H9 (cell line): ENCODE results near the gene REEP1. TPM values are rescaled to one million over a fixed set of nuclear protein-coding genes. Genes with fewer than 3 reads are reported as not detected.

Experiments used
- DNase-seq: peaks from one replicate; pipeline ENCODE4 v3.0.0-alpha.2; 2017
- H2AFZ ChIP-seq: one replicate; pipeline ENCODE4 v1.6.1; 2013; ENCODE audit warnings: mild to moderate bottlenecking, low read length, control low read depth, moderate library complexity
- H2AK5ac ChIP-seq: 2 replicates; pipeline ENCODE4 v1.6.1; 2013; ENCODE audit warnings: low read length, control low read depth, mixed read lengths; ENCODE audit not compliant: insufficient read length
- H2BK120ac ChIP-seq: one replicate; pipeline ENCODE4 v1.6.1; 2013; ENCODE audit warnings: low read depth, mild to moderate bottlenecking, low read length, control low read depth, inconsistent platforms; ENCODE audit not compliant: poor library complexity, severe bottlenecking
- H2BK12ac ChIP-seq: 2 replicates; pipeline ENCODE4 v1.6.1; 2013; ENCODE audit warnings: low read length, control low read depth, mixed read lengths, low read depth; ENCODE audit not compliant: insufficient read length
- H2BK15ac ChIP-seq: 2 replicates; pipeline ENCODE4 v1.6.1; 2013; ENCODE audit warnings: low read depth, low read length, control low read depth
- H2BK20ac ChIP-seq: one replicate; pipeline ENCODE4 v1.6.1; 2013; ENCODE audit warnings: low read depth, mild to moderate bottlenecking, low read length, control low read depth, inconsistent platforms; ENCODE audit not compliant: poor library complexity, severe bottlenecking
- H2BK5ac ChIP-seq: 2 replicates; pipeline ENCODE4 v1.6.1; 2013; ENCODE audit warnings: low read length, control low read depth, mixed read lengths; ENCODE audit not compliant: insufficient read length
- H3K14ac ChIP-seq: 2 replicates; pipeline ENCODE4 v1.6.1; 2013; ENCODE audit warnings: low read length, control low read depth; ENCODE audit not compliant: insufficient read depth
- H3K18ac ChIP-seq: 2 replicates; pipeline ENCODE4 v1.6.1; 2013; ENCODE audit warnings: low read depth, mild to moderate bottlenecking, mixed read lengths, low read length, control low read depth; ENCODE audit not compliant: insufficient read length
- H3K23ac ChIP-seq: 2 replicates; pipeline ENCODE4 v1.6.1; 2013; ENCODE audit warnings: low read length, control low read depth, mixed read lengths, low read depth; ENCODE audit not compliant: insufficient read length
- H3K23me2 ChIP-seq: 2 replicates; pipeline ENCODE4 v1.6.1; 2013; ENCODE audit warnings: low read depth, mild to moderate bottlenecking, mixed read lengths, low read length, control low read depth; ENCODE audit not compliant: insufficient read length, poor library complexity, severe bottlenecking
- H3K27ac ChIP-seq: 2 replicates; pipeline ENCODE4 v1.5.1; 2013; ENCODE audit warnings: low read length, control low read depth, mixed read lengths, low read depth; ENCODE audit not compliant: insufficient read length
- H3K27me3 ChIP-seq: 2 replicates; pipeline ENCODE4 v1.6.1; 2013; ENCODE audit warnings: low read length, control low read depth, inconsistent platforms; ENCODE audit not compliant: insufficient read depth
- H3K4ac ChIP-seq: 2 replicates; pipeline ENCODE4 v1.6.1; 2013; ENCODE audit warnings: low read depth, mild to moderate bottlenecking, control low read depth, inconsistent platforms, low read length, moderate library complexity
- H3K4me1 ChIP-seq: 2 replicates; pipeline ENCODE4 v1.6.1; 2013; ENCODE audit warnings: low read length, control low read depth, inconsistent platforms; ENCODE audit not compliant: insufficient read depth
- H3K4me2 ChIP-seq: 2 replicates; pipeline ENCODE4 v1.6.1; 2013; ENCODE audit warnings: low read length, control low read depth, mixed read lengths; ENCODE audit not compliant: insufficient read length, insufficient read depth
- H3K56ac ChIP-seq: 2 replicates; pipeline ENCODE4 v1.6.1; 2013; ENCODE audit warnings: low read depth, mild to moderate bottlenecking, mixed read lengths, low read length, control low read depth; ENCODE audit not compliant: insufficient read length
- H3K79me1 ChIP-seq: 2 replicates; pipeline ENCODE4 v1.6.1; 2013; ENCODE audit warnings: low read depth, mild to moderate bottlenecking, moderate library complexity, low read length, control low read depth, inconsistent platforms; ENCODE audit not compliant: insufficient read depth, poor library complexity, severe bottlenecking
- H3K79me2 ChIP-seq: 2 replicates; pipeline ENCODE4 v1.6.1; 2013; ENCODE audit warnings: low read length, control low read depth, inconsistent platforms; ENCODE audit not compliant: insufficient read depth
- H3K9ac ChIP-seq: 2 replicates; pipeline ENCODE4 v1.6.1; 2013; ENCODE audit warnings: low read length, control low read depth, mixed read lengths; ENCODE audit not compliant: insufficient read length; ENCODE audit errors: extremely low read depth
- H3K9me3 ChIP-seq: one replicate; pipeline ENCODE4 v1.6.1; 2013; ENCODE audit warnings: low read depth, low read length, inconsistent platforms; ENCODE audit not compliant: control insufficient read depth
- H3T11ph ChIP-seq: one replicate; pipeline ENCODE4 v1.6.1; 2013; ENCODE audit warnings: mild to moderate bottlenecking, low read length, control low read depth, inconsistent platforms
- H4K20me1 ChIP-seq: one replicate; pipeline ENCODE4 v1.6.1; 2013; ENCODE audit not compliant: control insufficient read depth, insufficient read length, insufficient read depth
- H4K5ac ChIP-seq: 2 replicates; pipeline ENCODE4 v1.6.1; 2013; ENCODE audit warnings: low read depth, mild to moderate bottlenecking, mixed read lengths, low read length, control low read depth; ENCODE audit not compliant: insufficient read length
- H4K8ac ChIP-seq: replicated peaks from 2 replicates; pipeline ENCODE4 v1.6.1; 2013; ENCODE audit warnings: low read length, control low read depth, mixed read lengths, low read depth; ENCODE audit not compliant: insufficient read length
- H4K91ac ChIP-seq: 2 replicates; pipeline ENCODE4 v1.6.1; 2013; ENCODE audit warnings: low read depth, mild to moderate bottlenecking, moderate library complexity, mixed read lengths, low read length, control low read depth; ENCODE audit not compliant: insufficient read length
- H3K27ac Mint-ChIP-seq, 3 experiments: 2 replicates in 2 of 3; 3 replicates in 1 of 3; pipeline ENCODE4 v1.8.0; 2020 to 2021; ENCODE audit warnings: mixed read lengths in 3 of 3, mild to moderate bottlenecking in 1 of 3, moderate library complexity in 1 of 3
- H3K27me3 Mint-ChIP-seq: 2 replicates; pipeline ENCODE4 v1.8.0; 2021; ENCODE audit warnings: low read depth, mild to moderate bottlenecking, moderate library complexity, mixed read lengths
- H3K36me3 Mint-ChIP-seq, 3 experiments: 2 replicates in 2 of 3; 3 replicates in 1 of 3; pipeline ENCODE4 v1.8.0; 2020 to 2021; ENCODE audit warnings: low read depth in 3 of 3, mixed read lengths in 3 of 3; ENCODE audit not compliant: insufficient read depth in 1 of 3
- H3K4me1 Mint-ChIP-seq, 2 experiments: 2 replicates each; pipeline ENCODE4 v1.8.0; 2020; ENCODE audit warnings: mixed read lengths in 2 of 2
- H3K4me3 Mint-ChIP-seq, 2 experiments: 2 replicates in 1 of 2; 3 replicates in 1 of 2; pipeline ENCODE4 v1.8.0; 2020 to 2021; ENCODE audit warnings: mild to moderate bottlenecking in 2 of 2, mixed read lengths in 2 of 2, moderate library complexity in 1 of 2
- H3K9me3 Mint-ChIP-seq, 2 experiments: 2 replicates in 1 of 2; 3 replicates in 1 of 2; pipeline ENCODE4 v1.8.0; 2020; ENCODE audit warnings: mild to moderate bottlenecking in 2 of 2, mixed read lengths in 2 of 2, moderate library complexity in 1 of 2
- WGBS: extraction: QIAGEN DNeasy Blood & Tissue Kit; methylation state at CpG from one replicate; pipeline ENCODE4 v1.1.7; 2013; ENCODE audit warnings: missing lambda C conversion rate, low lambda C conversion rate, mixed read lengths; ENCODE audit not compliant: insufficient read length; ENCODE audit errors: extremely low coverage; 5-methylcytosine and 5-hydroxymethylcytosine counted together
- total RNA-seq: library from RNA; stranded (reverse); gene quantifications from 2 replicates; pipeline ENCODE4 v1.2.1, GENCODE V29; 2021
- TF ChIP-seq, protein P1 (sequence below): fragments of 200-600 bp; sonication (generic); conservative IDR thresholded peaks from 3 replicates; pipeline ENCODE4 v1.8.0; 2021; ENCODE audit warnings: antibody characterized with exemption, mild to moderate bottlenecking

The REEP1 gene
- total RNA-seq, 1 experiment from 2014 or later = 1.3 TPM

DNA sequence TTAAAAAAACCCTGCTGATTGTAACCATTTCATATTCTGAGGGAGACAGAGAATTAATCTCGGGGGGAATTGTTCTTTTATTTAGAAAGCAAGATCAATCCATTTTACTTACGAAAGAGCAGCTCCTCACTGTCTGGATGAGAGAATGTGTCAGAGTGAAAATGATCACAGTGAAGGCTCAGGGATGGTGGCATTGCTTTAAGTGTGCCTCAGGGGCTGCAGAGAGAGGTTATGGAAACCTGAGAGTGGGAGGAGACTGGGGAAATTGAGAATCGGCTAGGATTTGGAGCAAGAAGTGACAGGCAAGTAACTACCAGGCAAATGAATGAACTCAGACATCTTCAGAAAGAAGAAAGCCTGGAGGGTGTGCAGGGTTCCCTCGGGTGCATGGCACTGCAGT is 104.0 kb downstream of the REEP1 start:
- no peak overlapping the region for H2AFZ ChIP-seq
- no peak overlapping the region for H2BK20ac ChIP-seq
- no peak overlapping the region for H3K4me2 ChIP-seq
- H3K4ac ChIP-seq = no peak overlapping the region
- H4K5ac ChIP-seq = no peak overlapping the region
- H3K18ac ChIP-seq = no peak overlapping the region
- peaks cover 2% of the 10 kb centered on the region for H4K20me1 ChIP-seq
- no peaks in the 10 kb centered on the region for H3K79me2 ChIP-seq
- no peak overlapping the region for H2BK12ac ChIP-seq
- H2BK5ac ChIP-seq = no peak overlapping the region
- no peaks in the 10 kb centered on the region for H3K9me3 Mint-ChIP-seq
- DNase-seq = no peak
- H4K8ac ChIP-seq = no peak overlapping the region
- no peaks in the 10 kb centered on the region for H3K23me2 ChIP-seq
- H3K23ac ChIP-seq = no peak overlapping the region
- TF ChIP-seq, protein P1, sequence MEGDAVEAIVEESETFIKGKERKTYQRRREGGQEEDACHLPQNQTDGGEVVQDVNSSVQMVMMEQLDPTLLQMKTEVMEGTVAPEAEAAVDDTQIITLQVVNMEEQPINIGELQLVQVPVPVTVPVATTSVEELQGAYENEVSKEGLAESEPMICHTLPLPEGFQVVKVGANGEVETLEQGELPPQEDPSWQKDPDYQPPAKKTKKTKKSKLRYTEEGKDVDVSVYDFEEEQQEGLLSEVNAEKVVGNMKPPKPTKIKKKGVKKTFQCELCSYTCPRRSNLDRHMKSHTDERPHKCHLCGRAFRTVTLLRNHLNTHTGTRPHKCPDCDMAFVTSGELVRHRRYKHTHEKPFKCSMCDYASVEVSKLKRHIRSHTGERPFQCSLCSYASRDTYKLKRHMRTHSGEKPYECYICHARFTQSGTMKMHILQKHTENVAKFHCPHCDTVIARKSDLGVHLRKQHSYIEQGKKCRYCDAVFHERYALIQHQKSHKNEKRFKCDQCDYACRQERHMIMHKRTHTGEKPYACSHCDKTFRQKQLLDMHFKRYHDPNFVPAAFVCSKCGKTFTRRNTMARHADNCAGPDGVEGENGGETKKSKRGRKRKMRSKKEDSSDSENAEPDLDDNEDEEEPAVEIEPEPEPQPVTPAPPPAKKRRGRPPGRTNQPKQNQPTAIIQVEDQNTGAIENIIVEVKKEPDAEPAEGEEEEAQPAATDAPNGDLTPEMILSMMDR = no peak
- H2BK15ac ChIP-seq = no peak overlapping the region
- peak overlapping the region in 1 of 3 experiments; percentile 17; a peak in 1 of 7 replicates for H3K27ac Mint-ChIP-seq
- H3K27ac ChIP-seq = no peak overlapping the region
- H3K4me1 Mint-ChIP-seq = peaks cover 6 to 7% of the 10 kb centered on the region in 2 experiments
- H4K91ac ChIP-seq = no peak overlapping the region
- no peaks in the 10 kb centered on the region for H3K9me3 ChIP-seq
- no peak overlapping the region for H3K9ac ChIP-seq
- no peak overlapping the region for H3T11ph ChIP-seq
- H3K4me3 Mint-ChIP-seq = no peak overlapping the region
- H3K79me1 ChIP-seq = no peaks in the 10 kb centered on the region
- no peak overlapping the region for H3K56ac ChIP-seq
- no CpG with 5 or more reads among the region's 4 CpGs for WGBS
- H3K27me3 ChIP-seq = no peaks in the 10 kb centered on the region
- H3K36me3 Mint-ChIP-seq = no peaks in the 10 kb centered on the region
- no peaks in the 10 kb centered on the region for H3K27me3 Mint-ChIP-seq
- no peak overlapping the region for H2AK5ac ChIP-seq
- H2BK120ac ChIP-seq = no peak overlapping the region
- no peaks in the 10 kb centered on the region; the same call in 1 of the 2 replicates for H3K4me1 ChIP-seq
- no peak overlapping the region for H3K14ac ChIP-seq
